HepG2 (cell line): ENCODE measurements around the gene CDC26. TPM values are rescaled to one million over a fixed set of nuclear protein-coding genes. Genes with fewer than 3 reads are reported as not detected.

Source experiments
- ATAC-seq: fragments of 200-7000 bp; cut with Tn5 transposase; 3 replicates; pipeline ENCODE4 v1.9.1; 2020; ENCODE audit warnings: mild to moderate bottlenecking, moderate library complexity
- BruUV-seq: library from RNA; stranded (reverse); fragments of 400-500 nt; replicated peaks from 2 replicates; lab custom pipeline; 2021; lab: Mats Ljungman, UMichigan
- CTCF ChIA-PET: fragments of 300-600 bp; formaldehyde crosslinking; extraction: SDS; loops from one replicate; lab custom pipeline; 2021; ENCODE audit warnings: low total read pairs, inconsistent platforms, low intra/inter-chr PET ratio; lab: Yijun Ruan, JAX
- POLR2A ChIA-PET: fragments of 350-600 bp; sonication (Branson Sonifier 250); formaldehyde crosslinking; loops from one replicate; lab custom pipeline; 2020; ENCODE audit warnings: antibody characterized with exemption, inconsistent platforms; lab: Yijun Ruan, JAX
- DNase-seq: peaks from one replicate; pipeline ENCODE4 v3.0.0-alpha.2; 2015; ENCODE audit warnings: low spot score
- FAIRE-seq: peaks from 3 replicates; lab custom pipeline; 2011; peaks lifted over from hg19 to GRCh38; lab: Jason Lieb, UNC
- H2AFZ ChIP-seq: one replicate; pipeline ENCODE4 v1.6.1; 2011; ENCODE audit warnings: low read length, inconsistent platforms
- H3K27ac ChIP-seq: fragments of 300-600 bp; 3 replicates; pipeline ENCODE4 v1.8.0; 2011; ENCODE audit warnings: mixed run types, mild to moderate bottlenecking, mixed read lengths, low read length, inconsistent platforms; ENCODE audit not compliant: insufficient read depth; ENCODE audit errors: extremely low read length
- H3K27me3 ChIP-seq, 2 experiments: fragments of 200-600 bp in 1 of 2; 2 replicates in 1 of 2; 3 replicates in 1 of 2; pipeline versions ENCODE4 v1.6.0 to v1.8.0; 2011; ENCODE audit warnings: low read length in 2 of 2, mild to moderate bottlenecking in 2 of 2, moderate library complexity in 2 of 2, inconsistent platforms in 1 of 2; ENCODE audit not compliant: insufficient read depth in 2 of 2, control insufficient read depth in 1 of 2
- H3K36me3 ChIP-seq, 2 experiments: fragments of 200-600 bp in 1 of 2; replicated peaks in 1 of 2; 2 replicates in 1 of 2; 3 replicates in 1 of 2; pipeline versions ENCODE4 v1.5.1 to v1.8.0; 2011; ENCODE audit warnings: low read length in 2 of 2, inconsistent platforms in 1 of 2; ENCODE audit not compliant: insufficient read depth in 2 of 2, control insufficient read depth in 1 of 2
- H3K4me1 ChIP-seq: 2 replicates; pipeline ENCODE4 v1.5.1; 2012; ENCODE audit warnings: low read length, inconsistent platforms; ENCODE audit not compliant: insufficient read depth
- H3K4me2 ChIP-seq: 2 replicates; pipeline ENCODE4 v1.6.0; 2011; ENCODE audit warnings: low read depth, low read length, inconsistent platforms
- H3K4me3 ChIP-seq, 3 experiments: fragments of 200-600 bp in 1 of 3; sonication (generic), shearing (Covaris generic) in 1 of 3; replicated peaks in 1 of 3; 2 replicates each; pipeline ENCODE4 v1.5.1; 2011 to 2016; ENCODE audit warnings: low read length in 3 of 3, inconsistent platforms in 2 of 3, low read depth in 2 of 3, mild to moderate bottlenecking in 2 of 3, control low read depth in 1 of 3, mixed read lengths in 1 of 3; ENCODE audit not compliant: insufficient read depth in 1 of 3
- H3K79me2 ChIP-seq: one replicate; pipeline ENCODE4 v1.6.1; 2011; ENCODE audit warnings: low read length, inconsistent platforms; ENCODE audit not compliant: insufficient read depth
- H3K9ac ChIP-seq: 2 replicates; pipeline ENCODE4 v1.6.0; 2011; ENCODE audit warnings: mild to moderate bottlenecking, low read depth, low read length, inconsistent platforms; ENCODE audit not compliant: insufficient read depth
- H3K9me3 ChIP-seq: 2 replicates; pipeline ENCODE4 v1.5.1; 2012; ENCODE audit warnings: mild to moderate bottlenecking, low read length
- H4K20me1 ChIP-seq: 2 replicates; pipeline ENCODE4 v1.6.0; 2011; ENCODE audit warnings: inconsistent platforms, mild to moderate bottlenecking, low read length, moderate library complexity; ENCODE audit not compliant: insufficient read depth
- BRF2 ChIP-seq: sonication (generic); formaldehyde crosslinking; IDR thresholded peaks from 2 replicates; pipeline ENCODE4 v1.8.1; 2022; ENCODE audit warnings: mild to moderate bottlenecking, missing genetic modification reagents
- DNMT3B ChIP-seq: conservative IDR thresholded peaks from 2 replicates; pipeline ENCODE4 v1.6.1; 2016; ENCODE audit warnings: missing biosample characterization, control low read depth
- FOXJ3 ChIP-seq: sonication (generic); formaldehyde crosslinking; IDR thresholded peaks from 2 replicates; pipeline ENCODE4 v1.4.0; 2020; ENCODE audit warnings: missing genetic modification reagents, mild to moderate bottlenecking, borderline replicate concordance
- POLR2G ChIP-seq: fragments of 200-400 bp; formaldehyde crosslinking; IDR thresholded peaks from 2 replicates; pipeline ENCODE4 v1.6.1; 2018; ENCODE audit warnings: mild to moderate bottlenecking, low read depth, low read length, moderate library complexity
- SNAI1 ChIP-seq: sonication (generic); formaldehyde crosslinking; IDR thresholded peaks from 2 replicates; pipeline ENCODE4 v1.5.0; 2020; ENCODE audit warnings: mild to moderate bottlenecking, missing genetic modification reagents, borderline replicate concordance
- THAP11 ChIP-seq: IDR thresholded peaks from 2 replicates; pipeline ENCODE4 v1.6.1; 2016; ENCODE audit warnings: missing biosample characterization, missing genetic modification reagents
- ZNF672 ChIP-seq: sonication (generic); formaldehyde crosslinking; IDR thresholded peaks from 2 replicates; pipeline ENCODE4 v1.8.1; 2022; ENCODE audit warnings: missing genetic modification reagents
- ZNF75D ChIP-seq: sonication (generic); formaldehyde crosslinking; IDR thresholded peaks from 2 replicates; pipeline ENCODE4 v1.8.1; 2023; ENCODE audit warnings: missing genetic modification reagents, mild to moderate bottlenecking, borderline replicate concordance
- ZSCAN29 ChIP-seq: sonication (generic); formaldehyde crosslinking; conservative IDR thresholded peaks from 2 replicates; pipeline ENCODE4 v1.4.0; 2020; ENCODE audit warnings: mild to moderate bottlenecking, missing genetic modification reagents
- whole genome bisulfite sequencing: methylation state at CpG from one replicate; pipeline ENCODE4 v1.1.6; 2017; ENCODE audit warnings: low lambda C conversion rate; 5-methylcytosine and 5-hydroxymethylcytosine counted together
- in situ Hi-C: cut with HindIII; loops from 2 replicates; pipeline ENCODE4 v1.10.0; 2017; ENCODE audit warnings: low pct_unique_long_range_greater_than_20kb; ENCODE audit not compliant: extremely low pct_ligation_motif_present
- intact Hi-C: fragments of 100-400 bp; cut with micrococcal nuclease; formaldehyde crosslinking; loops from one replicate; pipeline ENCODE4 v1.10.0; 2022; ENCODE audit not compliant: unreplicated experiment
- polyA plus RNA-seq, 8 experiments: library from polyadenylated mRNA; depleted of rRNA in 3 of 8; stranded (reverse) in 7 of 8; unstranded in 1 of 8; fragments of >200 nt; fragmentation: Illumina TruSeq in 4 of 8; extraction: Trizol in 4 of 8; gene quantifications; 2 replicates each; pipeline versions ENCODE4 v1.2.1 to v1.2.3, GENCODE V29; 2011 to 2016; ENCODE audit warnings: low read depth in 4 of 8, missing spikeins in 1 of 8, mixed read lengths in 1 of 8; ENCODE audit not compliant: insufficient read depth in 1 of 8
- total RNA-seq, 5 experiments: library from RNA; depleted of rRNA; stranded (reverse); fragments of >200 nt; fragmentation: Illumina TruSeq; extraction: Trizol; gene quantifications; 2 replicates each; pipeline ENCODE4 v1.2.3, GENCODE V29; 2016; ENCODE audit warnings: low read depth in 1 of 5
- TF ChIP-seq, protein P1 (sequence below): sonication (generic); formaldehyde crosslinking; IDR thresholded peaks from 2 replicates; pipeline ENCODE4 v1.4.0; 2020; ENCODE audit warnings: missing genetic modification reagents
- TF ChIP-seq, protein P2 (sequence below): sonication (generic); formaldehyde crosslinking; IDR thresholded peaks from 2 replicates; pipeline ENCODE4 v1.5.1; 2020; ENCODE audit warnings: missing genetic modification reagents, mild to moderate bottlenecking, borderline replicate concordance
- TF ChIP-seq, protein P3 (sequence below): IDR thresholded peaks from 2 replicates; pipeline ENCODE4 v1.6.1; 2012; ENCODE audit warnings: low read length, improper control_type of control experiment
- TF ChIP-seq, protein P4 (sequence below): sonication (generic); formaldehyde crosslinking; IDR thresholded peaks from 2 replicates; pipeline ENCODE4 v1.5.0; 2020; ENCODE audit warnings: mild to moderate bottlenecking, missing genetic modification reagents

The CDC26 gene
- total and polyA plus RNA-seq, 2 of the 13 experiments (the other 11 are each of a cell fraction or from before 2014, with no cell fraction given) = 26.6 to 57.9 TPM

DNA sequence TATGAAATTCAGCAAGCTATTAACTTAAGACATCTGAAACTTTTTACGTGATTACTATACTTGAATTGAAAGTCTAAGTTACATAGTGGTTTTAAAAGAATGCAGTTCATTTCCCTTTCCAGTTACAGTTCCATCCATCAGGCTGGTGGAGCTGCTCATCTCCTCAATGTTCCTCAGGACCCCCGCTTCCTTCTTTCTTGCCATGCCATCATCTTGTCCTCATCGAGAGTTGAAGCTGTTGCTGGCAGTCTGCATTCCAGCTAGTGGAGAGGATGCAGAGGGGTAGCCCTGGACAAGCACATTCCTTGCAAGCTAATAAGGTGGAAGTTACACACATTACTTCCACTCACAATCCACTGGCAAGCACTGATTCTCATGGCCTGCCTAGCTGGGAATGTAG lies 36.6 kb upstream of the CDC26 start:
- H3K9me3 ChIP-seq = no peaks in the 10 kb centered on the region
- H3K27ac ChIP-seq = no peak overlapping the region
- 42% methylated on average over 3 of the region's 3 CpGs for WGBS
- FAIRE-seq (no peak), DNase-seq (no peak), ATAC-seq (no peak)
- in situ Hi-C loops (no loop called here), intact Hi-C loops (loop anchor here (5.0 to 10.0 kb wide), 2 partner anchors 35 to 1947 kb away; partner anchors contain the start of gene BSPRY)
- H3K27me3 ChIP-seq = 0 out of 5 replicates have a peak, but pooled peaks cover 0 to 1% of the 10 kb centered on the region in 2 experiments
- CTCF ChIA-PET = no interaction called here
- H3K36me3 ChIP-seq = no peaks in the 10 kb centered on the region
- BruUV-seq = no TSS peak
- H3K79me2 ChIP-seq = no peaks in the 10 kb centered on the region
- H3K4me1 ChIP-seq = peaks cover 10% of the 10 kb centered on the region
- no peak overlapping the region for H3K9ac ChIP-seq
- POLR2A ChIA-PET = interaction anchor here (1.1 kb wide), 1 partner anchor 28 kb away, joined by 3 read pairs; the partner anchor contains the start of gene WDR31
- TF ChIP-seq DNMT3B (CRISPR knock-in tag) (no peak), THAP11 (CRISPR knock-in tag) (no peak), BRF2 (no peak), SNAI1 (no peak), ZSCAN29 (CRISPR knock-in tag) (no peak), ZNF75D (no peak), FOXJ3 (no peak), POLR2G (no peak), ZNF672 (CRISPR knock-in tag) (no peak)
- TF ChIP-seq, protein P1, sequence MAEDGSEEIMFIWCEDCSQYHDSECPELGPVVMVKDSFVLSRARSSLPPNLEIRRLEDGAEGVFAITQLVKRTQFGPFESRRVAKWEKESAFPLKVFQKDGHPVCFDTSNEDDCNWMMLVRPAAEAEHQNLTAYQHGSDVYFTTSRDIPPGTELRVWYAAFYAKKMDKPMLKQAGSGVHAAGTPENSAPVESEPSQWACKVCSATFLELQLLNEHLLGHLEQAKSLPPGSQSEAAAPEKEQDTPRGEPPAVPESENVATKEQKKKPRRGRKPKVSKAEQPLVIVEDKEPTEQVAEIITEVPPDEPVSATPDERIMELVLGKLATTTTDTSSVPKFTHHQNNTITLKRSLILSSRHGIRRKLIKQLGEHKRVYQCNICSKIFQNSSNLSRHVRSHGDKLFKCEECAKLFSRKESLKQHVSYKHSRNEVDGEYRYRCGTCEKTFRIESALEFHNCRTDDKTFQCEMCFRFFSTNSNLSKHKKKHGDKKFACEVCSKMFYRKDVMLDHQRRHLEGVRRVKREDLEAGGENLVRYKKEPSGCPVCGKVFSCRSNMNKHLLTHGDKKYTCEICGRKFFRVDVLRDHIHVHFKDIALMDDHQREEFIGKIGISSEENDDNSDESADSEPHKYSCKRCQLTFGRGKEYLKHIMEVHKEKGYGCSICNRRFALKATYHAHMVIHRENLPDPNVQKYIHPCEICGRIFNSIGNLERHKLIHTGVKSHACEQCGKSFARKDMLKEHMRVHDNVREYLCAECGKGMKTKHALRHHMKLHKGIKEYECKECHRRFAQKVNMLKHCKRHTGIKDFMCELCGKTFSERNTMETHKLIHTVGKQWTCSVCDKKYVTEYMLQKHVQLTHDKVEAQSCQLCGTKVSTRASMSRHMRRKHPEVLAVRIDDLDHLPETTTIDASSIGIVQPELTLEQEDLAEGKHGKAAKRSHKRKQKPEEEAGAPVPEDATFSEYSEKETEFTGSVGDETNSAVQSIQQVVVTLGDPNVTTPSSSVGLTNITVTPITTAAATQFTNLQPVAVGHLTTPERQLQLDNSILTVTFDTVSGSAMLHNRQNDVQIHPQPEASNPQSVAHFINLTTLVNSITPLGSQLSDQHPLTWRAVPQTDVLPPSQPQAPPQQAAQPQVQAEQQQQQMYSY (CRISPR knock-in tag) = no peak
- TF ChIP-seq, protein P2, sequence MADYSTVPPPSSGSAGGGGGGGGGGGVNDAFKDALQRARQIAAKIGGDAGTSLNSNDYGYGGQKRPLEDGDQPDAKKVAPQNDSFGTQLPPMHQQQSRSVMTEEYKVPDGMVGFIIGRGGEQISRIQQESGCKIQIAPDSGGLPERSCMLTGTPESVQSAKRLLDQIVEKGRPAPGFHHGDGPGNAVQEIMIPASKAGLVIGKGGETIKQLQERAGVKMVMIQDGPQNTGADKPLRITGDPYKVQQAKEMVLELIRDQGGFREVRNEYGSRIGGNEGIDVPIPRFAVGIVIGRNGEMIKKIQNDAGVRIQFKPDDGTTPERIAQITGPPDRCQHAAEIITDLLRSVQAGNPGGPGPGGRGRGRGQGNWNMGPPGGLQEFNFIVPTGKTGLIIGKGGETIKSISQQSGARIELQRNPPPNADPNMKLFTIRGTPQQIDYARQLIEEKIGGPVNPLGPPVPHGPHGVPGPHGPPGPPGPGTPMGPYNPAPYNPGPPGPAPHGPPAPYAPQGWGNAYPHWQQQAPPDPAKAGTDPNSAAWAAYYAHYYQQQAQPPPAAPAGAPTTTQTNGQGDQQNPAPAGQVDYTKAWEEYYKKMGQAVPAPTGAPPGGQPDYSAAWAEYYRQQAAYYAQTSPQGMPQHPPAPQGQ = no peak
- TF ChIP-seq, protein P3, sequence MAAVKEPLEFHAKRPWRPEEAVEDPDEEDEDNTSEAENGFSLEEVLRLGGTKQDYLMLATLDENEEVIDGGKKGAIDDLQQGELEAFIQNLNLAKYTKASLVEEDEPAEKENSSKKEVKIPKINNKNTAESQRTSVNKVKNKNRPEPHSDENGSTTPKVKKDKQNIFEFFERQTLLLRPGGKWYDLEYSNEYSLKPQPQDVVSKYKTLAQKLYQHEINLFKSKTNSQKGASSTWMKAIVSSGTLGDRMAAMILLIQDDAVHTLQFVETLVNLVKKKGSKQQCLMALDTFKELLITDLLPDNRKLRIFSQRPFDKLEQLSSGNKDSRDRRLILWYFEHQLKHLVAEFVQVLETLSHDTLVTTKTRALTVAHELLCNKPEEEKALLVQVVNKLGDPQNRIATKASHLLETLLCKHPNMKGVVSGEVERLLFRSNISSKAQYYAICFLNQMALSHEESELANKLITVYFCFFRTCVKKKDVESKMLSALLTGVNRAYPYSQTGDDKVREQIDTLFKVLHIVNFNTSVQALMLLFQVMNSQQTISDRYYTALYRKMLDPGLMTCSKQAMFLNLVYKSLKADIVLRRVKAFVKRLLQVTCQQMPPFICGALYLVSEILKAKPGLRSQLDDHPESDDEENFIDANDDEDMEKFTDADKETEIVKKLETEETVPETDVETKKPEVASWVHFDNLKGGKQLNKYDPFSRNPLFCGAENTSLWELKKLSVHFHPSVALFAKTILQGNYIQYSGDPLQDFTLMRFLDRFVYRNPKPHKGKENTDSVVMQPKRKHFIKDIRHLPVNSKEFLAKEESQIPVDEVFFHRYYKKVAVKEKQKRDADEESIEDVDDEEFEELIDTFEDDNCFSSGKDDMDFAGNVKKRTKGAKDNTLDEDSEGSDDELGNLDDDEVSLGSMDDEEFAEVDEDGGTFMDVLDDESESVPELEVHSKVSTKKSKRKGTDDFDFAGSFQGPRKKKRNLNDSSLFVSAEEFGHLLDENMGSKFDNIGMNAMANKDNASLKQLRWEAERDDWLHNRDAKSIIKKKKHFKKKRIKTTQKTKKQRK = no peak
- TF ChIP-seq, protein P4, sequence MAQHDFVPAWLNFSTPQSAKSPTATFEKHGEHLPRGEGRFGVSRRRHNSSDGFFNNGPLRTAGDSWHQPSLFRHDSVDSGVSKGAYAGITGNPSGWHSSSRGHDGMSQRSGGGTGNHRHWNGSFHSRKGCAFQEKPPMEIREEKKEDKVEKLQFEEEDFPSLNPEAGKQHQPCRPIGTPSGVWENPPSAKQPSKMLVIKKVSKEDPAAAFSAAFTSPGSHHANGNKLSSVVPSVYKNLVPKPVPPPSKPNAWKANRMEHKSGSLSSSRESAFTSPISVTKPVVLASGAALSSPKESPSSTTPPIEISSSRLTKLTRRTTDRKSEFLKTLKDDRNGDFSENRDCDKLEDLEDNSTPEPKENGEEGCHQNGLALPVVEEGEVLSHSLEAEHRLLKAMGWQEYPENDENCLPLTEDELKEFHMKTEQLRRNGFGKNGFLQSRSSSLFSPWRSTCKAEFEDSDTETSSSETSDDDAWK (CRISPR knock-in tag) = no peak
- no peaks in the 10 kb centered on the region for H4K20me1 ChIP-seq
- H3K4me2 ChIP-seq = no peak overlapping the region
- H2AFZ ChIP-seq = no peak overlapping the region
- no peak overlapping the region for H3K4me3 ChIP-seq
